Erythroblast (primary cell): ENCODE data around the gene MYH9.

ENCODE experiments used
- GATA1 ChIP-seq: IDR thresholded peaks from 2 replicates; pipeline ENCODE4 v1.6.1; 2011; ENCODE audit warnings: low read depth, mild to moderate bottlenecking, control low read depth, low read length, moderate library complexity
- POLR2A ChIP-seq: IDR thresholded peaks from 2 replicates; pipeline ENCODE4 v1.6.1; 2011; ENCODE audit warnings: mild to moderate bottlenecking, low read length

GRCh38 chr22:36387709-36387958, 133 bp downstream of the MYH9 start:
- no peak for TF ChIP-seq POLR2A
- TF ChIP-seq GATA1 = no peak
